Thoracic aorta (tissue), 2 donors: ENCODE data around the gene GSDME. TPM values are rescaled to one million over a fixed set of nuclear protein-coding genes. Genes with fewer than 3 reads are reported as not detected.
"Not testable (repeated sequence)": the region's sequence is repeated elsewhere in the genome, so short reads cannot be mapped to it uniquely, and the experiment has no call there.

Source experiments
- ATAC-seq: fragments of 150-250 bp; one replicate; pipeline ENCODE4 v1.8.0; 2017; ENCODE audit warnings: low read depth; ENCODE audit not compliant: insufficient number of reproducible peaks, low FRiP score
- DNase-seq: peaks from one replicate; pipeline ENCODE4 v3.0.0-alpha.2; 2020; ENCODE audit warnings: low spot score
- H3K27ac ChIP-seq, 2 donors: fragments of 200-600 bp; sonication (generic); 1 replicate in 1 of 2; 2 replicates in 1 of 2; pipeline ENCODE4 v1.5.1; 2016; ENCODE audit warnings: mild to moderate bottlenecking in 2 of 2, moderate library complexity in 2 of 2
- H3K27me3 ChIP-seq: fragments of 200-600 bp; sonication (generic); replicated peaks from 2 replicates; pipeline ENCODE4 v1.6.0; 2016; ENCODE audit warnings: mild to moderate bottlenecking; ENCODE audit not compliant: insufficient read depth
- H3K36me3 ChIP-seq: fragments of 200-600 bp; sonication (generic); one replicate; pipeline ENCODE4 v1.5.1; 2016
- H3K4me1 ChIP-seq, 2 donors: fragments of 200-600 bp; sonication (generic); 1 replicate in 1 of 2; 2 replicates in 1 of 2; pipeline versions ENCODE4 v1.5.1 to v1.6.0; 2016; ENCODE audit warnings: low read depth in 2 of 2, mild to moderate bottlenecking in 1 of 2; ENCODE audit not compliant: control insufficient read depth in 1 of 2
- H3K4me3 ChIP-seq: fragments of 200-600 bp; sonication (generic); 2 replicates; pipeline ENCODE4 v1.5.1; 2016; ENCODE audit warnings: mild to moderate bottlenecking
- H3K9me3 ChIP-seq: fragments of 200-600 bp; sonication (generic); 2 replicates; pipeline ENCODE4 v1.5.1; 2016
- CTCF ChIP-seq: fragments of 200-600 bp; sonication (generic); IDR thresholded peaks from one replicate; pipeline ENCODE4 v1.5.1; 2019; ENCODE audit warnings: antibody characterized with exemption
- total RNA-seq, 2 donors: library from RNA; depleted of rRNA; stranded (reverse); fragments of >200 nt; gene quantifications; one replicate each; pipeline versions ENCODE4 v1.1.0 to v1.2.3, GENCODE V29; 2016

GSDME gene
- total RNA-seq, 2 donors from 2014 or later, result 7.3 to 21.7 TPM

- no peaks in the 10 kb centered on the region for H3K4me1 ChIP-seq
- H3K4me3 ChIP-seq, result no peak overlapping the region
- no peak for DNase-seq
- H3K9me3 ChIP-seq, result no peaks in the 10 kb centered on the region
- no peaks in the 10 kb centered on the region for H3K36me3 ChIP-seq
- H3K27ac ChIP-seq, result no peak overlapping the region
- no peak for ATAC-seq
- no peak for TF ChIP-seq CTCF
- no peaks in the 10 kb centered on the region for H3K27me3 ChIP-seq
Observed at GRCh38 chr7:24799506-24799905, 42.2 kb upstream of the GSDME start.

GRCh38 chr7:24798261-24798660 is 41.0 kb upstream of the GSDME start:
- Histone ChIP-seq H3K4me1 (no peaks in the 10 kb centered on the region), H3K4me3 (no peak overlapping the region), H3K27ac (no peak overlapping the region), H3K9me3 (no peaks in the 10 kb centered on the region), H3K27me3 (no peaks in the 10 kb centered on the region), H3K36me3 (no peaks in the 10 kb centered on the region)
- DNase-seq (no peak), ATAC-seq (no peak)
- TF ChIP-seq CTCF, result no peak

GRCh38 chr7:24797270-24797669 is 40.0 kb upstream of the GSDME start:
- no peak overlapping the region for H3K27ac ChIP-seq
- no peaks in the 10 kb centered on the region for H3K36me3 ChIP-seq
- H3K27me3 ChIP-seq, result no peaks in the 10 kb centered on the region
- ATAC-seq (no peak), DNase-seq (no peak)
- H3K4me1 ChIP-seq, result no peaks in the 10 kb centered on the region
- TF ChIP-seq CTCF, result no peak
- no peaks in the 10 kb centered on the region for H3K9me3 ChIP-seq
- no peak overlapping the region for H3K4me3 ChIP-seq

GRCh38 chr7:24795407-24795767 is 38.1 kb upstream of the GSDME start:
- DNase-seq, result no peak

GRCh38 chr7:24794751-24795406 is 37.6 kb upstream of the GSDME start:
- not testable (repeated sequence) for H3K4me1 ChIP-seq, ATAC-seq, H3K36me3 ChIP-seq, H3K27me3 ChIP-seq, H3K9me3 ChIP-seq, DNase-seq, H3K27ac ChIP-seq, H3K4me3 ChIP-seq

More at GRCh38 chr7:24795407-24795767, 38.1 kb upstream of the GSDME start:
- no peak for TF ChIP-seq CTCF
- ATAC-seq, result no peak
- H3K4me3 ChIP-seq, result no peak overlapping the region
- H3K4me1 ChIP-seq, result no peaks in the 10 kb centered on the region
- no peaks in the 10 kb centered on the region for H3K9me3 ChIP-seq
- no peak overlapping the region for H3K27ac ChIP-seq
- H3K36me3 ChIP-seq, result no peaks in the 10 kb centered on the region
- H3K27me3 ChIP-seq, result no peaks in the 10 kb centered on the region
